PFSK-1 (cell line): ENCODE results near the gene BMP8B.

Source experiments
- FOXP2 ChIP-seq: optimal IDR thresholded peaks from 2 replicates; pipeline ENCODE3; 2011; ENCODE audit warnings: borderline replicate concordance, control low read depth, inconsistent platforms; ENCODE audit not compliant: insufficient read depth; ENCODE audit errors: extremely low read length, extremely low read depth
- POLR2AphosphoS5 ChIP-seq: IDR thresholded peaks from 2 replicates; pipeline ENCODE4 v1.6.1; 2012; ENCODE audit warnings: low read depth, mild to moderate bottlenecking, control low read depth, low read length, moderate library complexity
- REST ChIP-seq, 2 experiments: IDR thresholded peaks; 2 replicates each; pipeline versions ENCODE4 v1.6.1 to v1.8.0; 2011 to 2012; ENCODE audit warnings: low read depth in 2 of 2, low read length in 2 of 2, control low read depth in 1 of 2, inconsistent platforms in 1 of 2, mild to moderate bottlenecking in 1 of 2, moderate library complexity in 1 of 2; ENCODE audit not compliant: insufficient read depth in 1 of 2
- SIN3A ChIP-seq: IDR thresholded peaks from 2 replicates; pipeline ENCODE4 v1.6.1; 2012; ENCODE audit warnings: mild to moderate bottlenecking, low read length, moderate library complexity, borderline replicate concordance; ENCODE audit not compliant: insufficient read depth
- TAF1 ChIP-seq: IDR thresholded peaks from 2 replicates; pipeline ENCODE4 v1.6.1; 2012; ENCODE audit warnings: low read length, control low read depth, borderline replicate concordance; ENCODE audit not compliant: insufficient read depth

The BMP8B gene

DNA sequence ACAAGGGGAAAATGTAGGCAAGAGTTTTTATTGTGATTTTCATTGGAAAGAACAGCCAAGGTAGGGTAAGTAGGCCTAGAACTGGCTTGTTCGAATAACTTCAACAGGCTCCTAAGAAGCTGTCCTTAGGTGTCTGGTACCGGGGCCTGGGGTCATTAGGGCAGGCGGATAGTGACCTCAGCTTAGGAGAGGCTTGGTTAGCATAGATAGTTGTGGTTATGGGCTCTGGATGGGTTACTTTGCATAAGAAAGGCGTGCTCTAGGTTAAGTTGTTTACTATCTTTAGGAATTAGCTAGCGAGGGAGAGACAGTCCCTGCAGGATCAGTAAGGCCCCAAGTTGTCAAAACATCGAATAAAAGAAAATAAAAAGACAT is 76.7 kb downstream of the BMP8B start:
- TF ChIP-seq TAF1 (no peak), REST (IDR thresholded peaks at IDR 0.05; ENCODE audit: insufficient read depth in 1 of 2, low read depth in 2 of 2, low read length in 2 of 2) (no peak), FOXP2 (no peak), SIN3A (no peak), POLR2AphosphoS5 (no peak)

- TF ChIP-seq TAF1: no peak
- TF ChIP-seq REST (IDR thresholded peaks at IDR 0.05; ENCODE audit: insufficient read depth in 1 of 2, low read depth in 2 of 2, low read length in 2 of 2): no peak
- no peak for TF ChIP-seq POLR2AphosphoS5
- no peak for TF ChIP-seq SIN3A
- no peak for TF ChIP-seq FOXP2
These were observed 77.3 kb downstream of the BMP8B start for GRCh38 chr1:39711104-39711965.

DNA sequence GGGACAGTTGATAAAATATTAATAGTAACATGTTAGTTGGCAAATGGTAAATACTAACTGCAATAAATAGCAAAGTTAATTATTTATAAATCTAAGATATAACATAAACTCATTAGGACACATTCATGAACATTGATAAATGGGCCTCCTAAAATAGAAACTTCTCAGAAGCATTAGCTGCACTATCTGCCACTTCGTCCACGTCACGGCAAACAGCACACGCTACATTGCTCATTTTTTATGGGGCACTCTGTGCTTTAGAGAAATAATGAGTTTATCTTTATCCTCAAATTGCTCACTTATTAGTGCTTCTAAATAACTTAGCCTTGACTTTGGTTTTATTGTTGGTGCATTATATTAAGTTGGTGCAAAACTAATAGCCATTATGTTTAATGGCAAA is 81.2 kb downstream of the BMP8B start:
- no peak for TF ChIP-seq POLR2AphosphoS5
